WTC11 (cell line): ENCODE data around the gene CREM.

Experiments
- FOXJ3 ChIP-seq: sonication (generic); formaldehyde crosslinking; IDR thresholded peaks from 2 replicates; pipeline ENCODE4 v1.9.0; 2021; ENCODE audit warnings: missing genetic modification reagents, mild to moderate bottlenecking, borderline replicate concordance
- PRRX2 ChIP-seq: fragments of 250-450 bp; sonication (Bioruptor Pico); IDR thresholded peaks from 2 replicates; pipeline ENCODE4 v1.8.0; 2021; ENCODE audit warnings: mild to moderate bottlenecking
- SP1 ChIP-seq: sonication (generic); formaldehyde crosslinking; conservative IDR thresholded peaks from 2 replicates; pipeline ENCODE4 v1.8.1; 2022; ENCODE audit warnings: missing genetic modification reagents
- ZNF138 ChIP-seq: sonication (generic); formaldehyde crosslinking; conservative IDR thresholded peaks from 2 replicates; pipeline ENCODE4 v1.8.1; 2022; ENCODE audit warnings: mild to moderate bottlenecking, moderate library complexity, missing genetic modification reagents
- ZNF263 ChIP-seq: sonication (generic); formaldehyde crosslinking; IDR thresholded peaks from 2 replicates; pipeline ENCODE4 v1.8.1; 2022; ENCODE audit warnings: low read depth, mild to moderate bottlenecking, moderate library complexity, missing genetic modification reagents
- ZNF423 ChIP-seq: fragments of 250-450 bp; sonication (Bioruptor Pico); IDR thresholded peaks from 2 replicates; pipeline ENCODE4 v2.1.2; 2022; ENCODE audit warnings: mild to moderate bottlenecking, moderate library complexity
- TF ChIP-seq, protein P1 (sequence below): fragments of 200-600 bp; IDR thresholded peaks from 2 replicates; pipeline ENCODE4 v1.8.0; 2022; ENCODE audit warnings: antibody characterized with exemption
- TF ChIP-seq, protein P2 (sequence below): sonication (generic); formaldehyde crosslinking; IDR thresholded peaks from 2 replicates; pipeline ENCODE4 v1.8.1; 2022; ENCODE audit warnings: low read depth, missing genetic modification reagents, borderline replicate concordance
- TF ChIP-seq, protein P3 (sequence below): sonication (generic); formaldehyde crosslinking; IDR thresholded peaks from 2 replicates; pipeline ENCODE4 v1.8.0; 2022; ENCODE audit warnings: mild to moderate bottlenecking, missing genetic modification reagents
- TF ChIP-seq, protein P4 (sequence below): sonication (generic); formaldehyde crosslinking; IDR thresholded peaks from 2 replicates; pipeline ENCODE4 v1.8.0; 2022; ENCODE audit warnings: mild to moderate bottlenecking, missing genetic modification reagents
- TF ChIP-seq, protein P5 (sequence below): fragments of 250-450 bp; sonication (Bioruptor Pico); IDR thresholded peaks from 2 replicates; pipeline ENCODE4 v1.9.0; 2021; ENCODE audit warnings: mild to moderate bottlenecking, borderline replicate concordance

DNA sequence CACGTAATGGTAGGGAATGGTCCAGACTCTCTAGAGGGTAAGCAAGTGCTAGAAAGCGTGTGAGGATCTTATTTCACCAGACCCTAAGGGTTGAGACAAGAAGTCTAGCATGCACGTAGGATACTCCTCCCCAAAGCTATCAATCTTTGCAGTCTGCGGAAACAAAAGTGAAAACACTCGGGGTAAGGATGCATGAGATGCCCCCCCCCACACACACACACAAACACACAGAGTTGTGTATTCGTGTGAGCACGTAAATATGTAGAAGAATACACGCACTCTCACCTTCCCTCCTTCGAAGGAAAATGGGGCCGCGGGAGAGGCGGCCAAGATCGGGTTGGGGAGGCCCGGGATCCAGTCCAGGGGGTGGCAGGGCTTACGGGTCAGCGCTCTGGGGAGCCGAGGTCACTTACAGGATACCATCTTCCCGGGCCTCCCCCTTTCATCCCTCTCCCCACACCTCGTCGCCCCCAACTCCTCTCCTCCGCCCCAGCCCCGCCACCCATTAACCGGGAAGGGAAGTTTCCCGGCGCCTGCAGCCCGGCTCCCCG, 37.0 kb upstream of the CREM start:
- TF ChIP-seq, protein P1, sequence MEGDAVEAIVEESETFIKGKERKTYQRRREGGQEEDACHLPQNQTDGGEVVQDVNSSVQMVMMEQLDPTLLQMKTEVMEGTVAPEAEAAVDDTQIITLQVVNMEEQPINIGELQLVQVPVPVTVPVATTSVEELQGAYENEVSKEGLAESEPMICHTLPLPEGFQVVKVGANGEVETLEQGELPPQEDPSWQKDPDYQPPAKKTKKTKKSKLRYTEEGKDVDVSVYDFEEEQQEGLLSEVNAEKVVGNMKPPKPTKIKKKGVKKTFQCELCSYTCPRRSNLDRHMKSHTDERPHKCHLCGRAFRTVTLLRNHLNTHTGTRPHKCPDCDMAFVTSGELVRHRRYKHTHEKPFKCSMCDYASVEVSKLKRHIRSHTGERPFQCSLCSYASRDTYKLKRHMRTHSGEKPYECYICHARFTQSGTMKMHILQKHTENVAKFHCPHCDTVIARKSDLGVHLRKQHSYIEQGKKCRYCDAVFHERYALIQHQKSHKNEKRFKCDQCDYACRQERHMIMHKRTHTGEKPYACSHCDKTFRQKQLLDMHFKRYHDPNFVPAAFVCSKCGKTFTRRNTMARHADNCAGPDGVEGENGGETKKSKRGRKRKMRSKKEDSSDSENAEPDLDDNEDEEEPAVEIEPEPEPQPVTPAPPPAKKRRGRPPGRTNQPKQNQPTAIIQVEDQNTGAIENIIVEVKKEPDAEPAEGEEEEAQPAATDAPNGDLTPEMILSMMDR: no peak
- TF ChIP-seq, protein P2, sequence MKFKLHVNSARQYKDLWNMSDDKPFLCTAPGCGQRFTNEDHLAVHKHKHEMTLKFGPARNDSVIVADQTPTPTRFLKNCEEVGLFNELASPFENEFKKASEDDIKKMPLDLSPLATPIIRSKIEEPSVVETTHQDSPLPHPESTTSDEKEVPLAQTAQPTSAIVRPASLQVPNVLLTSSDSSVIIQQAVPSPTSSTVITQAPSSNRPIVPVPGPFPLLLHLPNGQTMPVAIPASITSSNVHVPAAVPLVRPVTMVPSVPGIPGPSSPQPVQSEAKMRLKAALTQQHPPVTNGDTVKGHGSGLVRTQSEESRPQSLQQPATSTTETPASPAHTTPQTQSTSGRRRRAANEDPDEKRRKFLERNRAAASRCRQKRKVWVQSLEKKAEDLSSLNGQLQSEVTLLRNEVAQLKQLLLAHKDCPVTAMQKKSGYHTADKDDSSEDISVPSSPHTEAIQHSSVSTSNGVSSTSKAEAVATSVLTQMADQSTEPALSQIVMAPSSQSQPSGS: no peak
- TF ChIP-seq PRRX2 (CRISPR knock-in tag): no peak
- TF ChIP-seq, protein P3, sequence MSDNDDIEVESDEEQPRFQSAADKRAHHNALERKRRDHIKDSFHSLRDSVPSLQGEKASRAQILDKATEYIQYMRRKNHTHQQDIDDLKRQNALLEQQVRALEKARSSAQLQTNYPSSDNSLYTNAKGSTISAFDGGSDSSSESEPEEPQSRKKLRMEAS (CRISPR knock-in tag): no peak
- no peak for TF ChIP-seq SP1 (CRISPR knock-in tag)
- TF ChIP-seq, protein P4, sequence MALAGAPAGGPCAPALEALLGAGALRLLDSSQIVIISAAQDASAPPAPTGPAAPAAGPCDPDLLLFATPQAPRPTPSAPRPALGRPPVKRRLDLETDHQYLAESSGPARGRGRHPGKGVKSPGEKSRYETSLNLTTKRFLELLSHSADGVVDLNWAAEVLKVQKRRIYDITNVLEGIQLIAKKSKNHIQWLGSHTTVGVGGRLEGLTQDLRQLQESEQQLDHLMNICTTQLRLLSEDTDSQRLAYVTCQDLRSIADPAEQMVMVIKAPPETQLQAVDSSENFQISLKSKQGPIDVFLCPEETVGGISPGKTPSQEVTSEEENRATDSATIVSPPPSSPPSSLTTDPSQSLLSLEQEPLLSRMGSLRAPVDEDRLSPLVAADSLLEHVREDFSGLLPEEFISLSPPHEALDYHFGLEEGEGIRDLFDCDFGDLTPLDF (CRISPR knock-in tag): no peak
- TF ChIP-seq FOXJ3: no peak
- TF ChIP-seq ZNF423 (CRISPR knock-in tag): no peak
- no peak for TF ChIP-seq ZNF138 (CRISPR knock-in tag)
- TF ChIP-seq ZNF263: no peak
- TF ChIP-seq, protein P5, sequence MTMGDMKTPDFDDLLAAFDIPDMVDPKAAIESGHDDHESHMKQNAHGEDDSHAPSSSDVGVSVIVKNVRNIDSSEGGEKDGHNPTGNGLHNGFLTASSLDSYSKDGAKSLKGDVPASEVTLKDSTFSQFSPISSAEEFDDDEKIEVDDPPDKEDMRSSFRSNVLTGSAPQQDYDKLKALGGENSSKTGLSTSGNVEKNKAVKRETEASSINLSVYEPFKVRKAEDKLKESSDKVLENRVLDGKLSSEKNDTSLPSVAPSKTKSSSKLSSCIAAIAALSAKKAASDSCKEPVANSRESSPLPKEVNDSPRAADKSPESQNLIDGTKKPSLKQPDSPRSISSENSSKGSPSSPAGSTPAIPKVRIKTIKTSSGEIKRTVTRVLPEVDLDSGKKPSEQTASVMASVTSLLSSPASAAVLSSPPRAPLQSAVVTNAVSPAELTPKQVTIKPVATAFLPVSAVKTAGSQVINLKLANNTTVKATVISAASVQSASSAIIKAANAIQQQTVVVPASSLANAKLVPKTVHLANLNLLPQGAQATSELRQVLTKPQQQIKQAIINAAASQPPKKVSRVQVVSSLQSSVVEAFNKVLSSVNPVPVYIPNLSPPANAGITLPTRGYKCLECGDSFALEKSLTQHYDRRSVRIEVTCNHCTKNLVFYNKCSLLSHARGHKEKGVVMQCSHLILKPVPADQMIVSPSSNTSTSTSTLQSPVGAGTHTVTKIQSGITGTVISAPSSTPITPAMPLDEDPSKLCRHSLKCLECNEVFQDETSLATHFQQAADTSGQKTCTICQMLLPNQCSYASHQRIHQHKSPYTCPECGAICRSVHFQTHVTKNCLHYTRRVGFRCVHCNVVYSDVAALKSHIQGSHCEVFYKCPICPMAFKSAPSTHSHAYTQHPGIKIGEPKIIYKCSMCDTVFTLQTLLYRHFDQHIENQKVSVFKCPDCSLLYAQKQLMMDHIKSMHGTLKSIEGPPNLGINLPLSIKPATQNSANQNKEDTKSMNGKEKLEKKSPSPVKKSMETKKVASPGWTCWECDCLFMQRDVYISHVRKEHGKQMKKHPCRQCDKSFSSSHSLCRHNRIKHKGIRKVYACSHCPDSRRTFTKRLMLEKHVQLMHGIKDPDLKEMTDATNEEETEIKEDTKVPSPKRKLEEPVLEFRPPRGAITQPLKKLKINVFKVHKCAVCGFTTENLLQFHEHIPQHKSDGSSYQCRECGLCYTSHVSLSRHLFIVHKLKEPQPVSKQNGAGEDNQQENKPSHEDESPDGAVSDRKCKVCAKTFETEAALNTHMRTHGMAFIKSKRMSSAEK: no peak
